ENCODE data around the gene CBFA2T2.

DNA sequence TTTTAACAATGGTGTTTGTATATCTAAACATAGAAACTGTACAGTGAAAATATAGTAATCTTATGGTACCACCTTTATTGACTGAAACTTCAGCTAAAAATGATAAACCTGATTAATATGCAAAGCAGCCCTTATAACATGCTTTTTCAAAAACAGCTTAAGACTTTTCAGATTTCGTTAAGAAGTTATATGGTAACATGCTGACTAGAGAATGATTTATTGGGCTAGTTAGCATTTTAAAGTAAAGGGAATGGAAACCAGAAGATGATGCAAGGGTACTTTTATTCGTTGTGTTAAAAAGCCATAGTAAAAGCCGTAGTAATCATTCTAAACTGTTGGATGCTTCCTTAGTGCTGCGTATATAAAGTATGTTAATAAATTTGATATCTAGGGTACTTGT, 50.5 kb downstream of the CBFA2T2 start:
- TF ChIP-seq CTCF (conservative IDR thresholded peaks at IDR 0.05; ENCODE audit: low read depth, low read length) (no peak), EZH2 (IDR thresholded peaks at IDR 0.05; ENCODE audit: borderline replicate concordance, low read depth, low read length, poor library complexity, severe bottlenecking) (no peak)

Data from A673 (cell line).